Upper lobe of left lung (tissue), 6 donors: ENCODE measurements around the gene WDR41. TPM values are rescaled to one million over a fixed set of nuclear protein-coding genes. Genes with fewer than 3 reads are reported as not detected.

Source experiments
- ATAC-seq, 2 donors: fragments of 200-7000 bp; cut with Tn5 transposase; one replicate each; pipeline ENCODE4 v1.9.1; 2022; ENCODE audit warnings: mild to moderate bottlenecking in 2 of 2, moderate library complexity in 2 of 2; ENCODE audit not compliant: low FRiP score in 2 of 2
- DNase-seq, 2 donors: peaks; one replicate each; pipeline ENCODE4 v3.0.0-alpha.2; 2019 to 2020
- H3K27ac ChIP-seq, 4 donors: fragments of 200-600 bp; sonication (generic); one replicate each; pipeline ENCODE4 v1.5.1; 2016 to 2019
- H3K27me3 ChIP-seq, 4 donors: fragments of 200-600 bp; sonication (generic); one replicate each; pipeline ENCODE4 v1.5.1; 2017 to 2019
- H3K36me3 ChIP-seq, 4 donors: fragments of 200-600 bp; sonication (generic); one replicate each; pipeline ENCODE4 v1.5.1; 2016 to 2019
- H3K4me1 ChIP-seq, 4 donors: fragments of 200-600 bp; sonication (generic); one replicate each; pipeline ENCODE4 v1.5.1; 2018 to 2019
- H3K4me3 ChIP-seq, 4 donors: fragments of 200-600 bp; sonication (generic); one replicate each; pipeline ENCODE4 v1.5.1; 2017 to 2019; ENCODE audit warnings: mild to moderate bottlenecking in 2 of 4, moderate library complexity in 1 of 4
- H3K9me3 ChIP-seq, 4 donors: fragments of 200-600 bp; sonication (generic); one replicate each; pipeline ENCODE4 v1.5.1; 2018 to 2019
- EP300 ChIP-seq, 4 donors: sonication (generic); formaldehyde crosslinking; IDR thresholded peaks; one replicate each; pipeline ENCODE4 v1.5.1; 2017; ENCODE audit warnings: antibody characterized with exemption in 4 of 4, control low read depth in 2 of 4
- POLR2A ChIP-seq, 4 donors: fragments of 450-650 bp; IDR thresholded peaks; one replicate each; pipeline ENCODE4 v1.5.1; 2016 to 2017; ENCODE audit warnings: antibody characterized with exemption in 4 of 4, mild to moderate bottlenecking in 2 of 4
- POLR2AphosphoS5 ChIP-seq, 2 donors: sonication (generic); formaldehyde crosslinking; IDR thresholded peaks; one replicate each; pipeline ENCODE4 v1.5.1; 2017; ENCODE audit warnings: antibody characterized with exemption in 2 of 2
- WGBS, 2 donors: methylation state at CpG; one replicate each; pipeline ENCODE4 v1.1.5; 2017 to 2018; 5-methylcytosine and 5-hydroxymethylcytosine counted together
- total RNA-seq, 6 donors: library from RNA; depleted of rRNA in 4 of 6; stranded (reverse); fragments of >200 nt in 4 of 6; gene quantifications; one replicate each; pipeline versions ENCODE4 v1.1.0 to v1.2.1, GENCODE V29; 2016 to 2021
- TF ChIP-seq, protein P1 (sequence below), 6 experiments: fragments of 450-650 bp in 4 of 6; fragments of 200-600 bp in 2 of 6; sonication (generic) in 2 of 6; IDR thresholded peaks; one replicate each; pipeline ENCODE4 v1.5.1; 2016 to 2019; ENCODE audit warnings: antibody characterized with exemption in 6 of 6
- donor health status: DM: no; HTN: no; CAD: no; lungs with moderate emphysema.
- donor health status: DM: no; HTN: yes; CAD: no; lungs with severe emphysema.

The WDR41 gene
- total RNA-seq, 6 donors from 2014 or later: 13.9 to 69.9 (median 36.6) TPM

DNA sequence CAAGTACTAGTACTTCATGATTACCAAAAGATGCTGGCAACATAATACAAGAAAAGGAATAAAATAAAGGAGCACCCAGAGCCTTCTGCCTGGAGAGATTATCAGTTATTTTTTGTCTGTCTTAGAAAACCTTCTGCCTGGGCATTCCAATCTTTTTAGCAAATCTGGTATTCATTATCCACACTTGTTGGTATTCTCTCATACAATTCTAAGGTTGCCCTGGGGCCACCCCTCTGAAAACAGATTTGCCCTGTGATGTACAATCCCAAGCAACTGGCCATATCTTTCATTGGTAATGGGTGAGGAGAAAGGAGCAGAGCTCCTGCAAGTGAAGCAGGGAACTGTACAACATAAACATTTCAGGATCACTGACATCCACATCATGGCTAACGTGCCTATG is 47.8 kb downstream of the WDR41 start:
- no peaks in the 10 kb centered on the region for H3K27me3 ChIP-seq
- no peaks in the 10 kb centered on the region for H3K4me1 ChIP-seq
- H3K4me3 ChIP-seq: no peak overlapping the region
- DNase-seq (no peak), ATAC-seq (no peak)
- WGBS, 2 donors: 94 to 100% methylated on average over 1 of the region's 1 CpG
- H3K36me3 ChIP-seq: peaks cover 0 to 54% (median 18%) of the 10 kb centered on the region in 4 donors
- peaks cover 0 to 3% (median 0%) of the 10 kb centered on the region in 4 donors for H3K9me3 ChIP-seq
- no peak for TF ChIP-seq POLR2A (IDR thresholded peaks at IDR 0.05)
- TF ChIP-seq POLR2AphosphoS5 (IDR thresholded peaks at IDR 0.05): no peak
- no peak overlapping the region for H3K27ac ChIP-seq

DNA sequence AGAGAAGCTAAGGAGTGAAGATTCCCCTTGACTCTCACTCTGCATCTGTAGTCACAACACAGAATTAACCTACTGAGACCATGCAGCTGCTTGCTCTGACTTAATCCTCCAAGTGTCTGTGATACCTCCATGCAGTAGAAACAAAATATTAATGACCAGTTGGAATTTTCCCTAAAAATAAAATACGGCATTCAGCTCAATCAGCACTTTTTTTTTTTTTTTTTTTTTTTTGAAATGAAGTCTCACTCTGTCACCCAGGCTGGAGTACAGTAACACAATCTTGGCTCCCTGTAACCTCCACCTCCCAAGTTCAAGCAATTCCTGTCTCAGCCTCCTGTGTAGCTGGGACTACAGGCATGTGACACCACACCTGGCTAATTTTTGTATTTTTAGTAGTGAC is 48.4 kb downstream of the WDR41 start:
- TF ChIP-seq EP300 (IDR thresholded peaks at IDR 0.05): no peak
- no peak for TF ChIP-seq POLR2AphosphoS5 (IDR thresholded peaks at IDR 0.05)
- no peak for TF ChIP-seq POLR2A (IDR thresholded peaks at IDR 0.05)
- TF ChIP-seq, protein P1, sequence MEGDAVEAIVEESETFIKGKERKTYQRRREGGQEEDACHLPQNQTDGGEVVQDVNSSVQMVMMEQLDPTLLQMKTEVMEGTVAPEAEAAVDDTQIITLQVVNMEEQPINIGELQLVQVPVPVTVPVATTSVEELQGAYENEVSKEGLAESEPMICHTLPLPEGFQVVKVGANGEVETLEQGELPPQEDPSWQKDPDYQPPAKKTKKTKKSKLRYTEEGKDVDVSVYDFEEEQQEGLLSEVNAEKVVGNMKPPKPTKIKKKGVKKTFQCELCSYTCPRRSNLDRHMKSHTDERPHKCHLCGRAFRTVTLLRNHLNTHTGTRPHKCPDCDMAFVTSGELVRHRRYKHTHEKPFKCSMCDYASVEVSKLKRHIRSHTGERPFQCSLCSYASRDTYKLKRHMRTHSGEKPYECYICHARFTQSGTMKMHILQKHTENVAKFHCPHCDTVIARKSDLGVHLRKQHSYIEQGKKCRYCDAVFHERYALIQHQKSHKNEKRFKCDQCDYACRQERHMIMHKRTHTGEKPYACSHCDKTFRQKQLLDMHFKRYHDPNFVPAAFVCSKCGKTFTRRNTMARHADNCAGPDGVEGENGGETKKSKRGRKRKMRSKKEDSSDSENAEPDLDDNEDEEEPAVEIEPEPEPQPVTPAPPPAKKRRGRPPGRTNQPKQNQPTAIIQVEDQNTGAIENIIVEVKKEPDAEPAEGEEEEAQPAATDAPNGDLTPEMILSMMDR (IDR thresholded peaks at IDR 0.05): no peak
- Histone ChIP-seq H3K36me3 (peaks cover 0 to 47% (median 18%) of the 10 kb centered on the region in 4 donors), H3K4me1 (no peaks in the 10 kb centered on the region), H3K27ac (no peak overlapping the region), H3K27me3 (no peaks in the 10 kb centered on the region), H3K9me3 (peaks cover 0 to 3% (median 0%) of the 10 kb centered on the region in 4 donors), H3K4me3 (no peak overlapping the region)
- no peak for DNase-seq
- 79 to 81% methylated on average over 1 of the region's 1 CpG for WGBS, 2 donors
- no peak for ATAC-seq

DNA sequence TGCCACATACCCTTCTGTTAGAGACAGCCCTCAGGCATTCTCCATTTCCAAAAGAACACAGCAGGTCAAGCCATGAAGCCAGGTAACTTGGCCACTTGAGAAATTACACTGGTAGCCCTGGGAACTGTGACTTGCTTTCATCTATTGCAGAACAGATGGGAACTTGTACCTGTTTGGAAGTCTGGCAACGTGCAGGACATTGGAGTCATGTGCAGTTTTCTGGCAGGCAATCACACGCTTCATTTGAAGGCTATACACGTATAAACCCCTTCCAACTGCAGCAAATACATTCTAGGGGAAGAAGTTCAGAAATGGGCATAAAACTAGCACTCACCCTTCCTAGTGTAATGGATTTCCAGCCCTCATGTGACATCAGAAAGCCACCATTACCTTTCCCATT is 54.0 kb downstream of the WDR41 start:
- no peaks in the 10 kb centered on the region for H3K27me3 ChIP-seq
- H3K4me1 ChIP-seq: no peaks in the 10 kb centered on the region
- H3K4me3 ChIP-seq: no peak overlapping the region
- ATAC-seq (no peak), DNase-seq (no peak)
- no peak for TF ChIP-seq POLR2AphosphoS5 (IDR thresholded peaks at IDR 0.05)
- no peak for TF ChIP-seq POLR2A (IDR thresholded peaks at IDR 0.05)
- TF ChIP-seq EP300 (IDR thresholded peaks at IDR 0.05): no peak
- TF ChIP-seq, protein P1 (IDR thresholded peaks at IDR 0.05): no peak
- H3K36me3 ChIP-seq: peaks cover 0 to 75% (median 18%) of the 10 kb centered on the region in 4 donors
- no peaks in the 10 kb centered on the region for H3K9me3 ChIP-seq
- WGBS, 2 donors: 65 to 78% methylated on average over 3 of the region's 3 CpGs
- no peak overlapping the region for H3K27ac ChIP-seq

GRCh38 chr5:77437194-77437593 is 54.9 kb downstream of the WDR41 start:
- H3K36me3 ChIP-seq: peaks cover 0 to 81% (median 21%) of the 10 kb centered on the region in 4 donors
- TF ChIP-seq, protein P1 (IDR thresholded peaks at IDR 0.05): peak in 1 of 6 experiments; percentile 16
- TF ChIP-seq POLR2AphosphoS5 (IDR thresholded peaks at IDR 0.05) (no peak), EP300 (IDR thresholded peaks at IDR 0.05) (no peak)
- no peaks in the 10 kb centered on the region for H3K9me3 ChIP-seq
- no peaks in the 10 kb centered on the region for H3K4me1 ChIP-seq
- no peaks in the 10 kb centered on the region for H3K27me3 ChIP-seq
- ATAC-seq (no peak), DNase-seq (no peak)
- 88 to 89% methylated on average over 5 of the region's 5 CpGs for WGBS, 2 donors
- H3K27ac ChIP-seq: no peak overlapping the region
- H3K4me3 ChIP-seq: no peak overlapping the region

DNA sequence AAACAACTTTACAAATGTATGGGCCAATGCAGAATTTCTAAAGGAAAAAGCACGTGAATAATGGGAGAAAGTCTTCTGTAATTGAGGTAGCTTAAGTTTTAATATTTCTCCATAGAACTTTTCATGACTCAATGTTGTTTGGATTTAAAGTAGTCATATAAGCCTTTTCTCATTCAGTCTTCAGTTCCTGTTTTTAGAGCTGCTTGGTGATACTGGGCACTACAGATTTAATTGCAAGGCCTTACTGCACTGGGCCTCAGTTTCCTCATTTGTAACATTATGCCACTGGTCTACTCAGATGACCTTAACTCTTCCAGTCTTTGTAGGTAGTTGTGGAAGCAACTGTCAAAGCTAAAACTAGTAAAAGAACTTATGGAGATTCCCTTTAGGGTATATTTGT is 60.4 kb downstream of the WDR41 start:
- Histone ChIP-seq H3K9me3 (no peaks in the 10 kb centered on the region), H3K4me1 (peaks cover 0 to 3% (median 0%) of the 10 kb centered on the region in 4 donors), H3K27me3 (no peaks in the 10 kb centered on the region), H3K36me3 (peaks cover 0 to 69% (median 16%) of the 10 kb centered on the region in 4 donors), H3K27ac (no peak overlapping the region), H3K4me3 (no peak overlapping the region)
- WGBS, 2 donors: 96 to 100% methylated on average over 1 of the region's 1 CpG
- DNase-seq (no peak), ATAC-seq (no peak)
- TF ChIP-seq, protein P1 (IDR thresholded peaks at IDR 0.05): no peak
- TF ChIP-seq EP300 (IDR thresholded peaks at IDR 0.05) (no peak), POLR2A (IDR thresholded peaks at IDR 0.05) (no peak), POLR2AphosphoS5 (IDR thresholded peaks at IDR 0.05) (no peak)
